Fibroblast of lung (primary cell): ENCODE results near the gene PTPRM. TPM values are rescaled to one million over a fixed set of nuclear protein-coding genes. Genes with fewer than 3 reads are reported as not detected.

ENCODE experiments used
- DNase-seq, 2 donors: peaks; one replicate each; pipeline versions ENCODE4 v3.0.0 to v3.0.0-alpha.2; 2010; ENCODE audit warnings: low read depth in 2 of 2
- H2AFZ ChIP-seq: 2 replicates; pipeline ENCODE4 v1.5.1; 2012; ENCODE audit warnings: low read length, control low read depth, inconsistent platforms
- H3K27ac ChIP-seq: 2 replicates; pipeline ENCODE4 v1.5.1; 2011; ENCODE audit warnings: low read length, control low read depth; ENCODE audit not compliant: insufficient read depth
- H3K27me3 ChIP-seq: 2 replicates; pipeline ENCODE4 v1.5.1; 2011; ENCODE audit warnings: mild to moderate bottlenecking, low read length; ENCODE audit not compliant: control insufficient read depth, insufficient read depth
- H3K36me3 ChIP-seq: 2 replicates; pipeline ENCODE4 v1.5.1; 2011; ENCODE audit warnings: low read length; ENCODE audit not compliant: control insufficient read depth, insufficient read depth
- H3K4me1 ChIP-seq: 2 replicates; pipeline ENCODE4 v1.5.1; 2011; ENCODE audit warnings: low read length; ENCODE audit not compliant: control insufficient read depth, insufficient read depth; ENCODE audit errors: extremely low read depth
- H3K4me2 ChIP-seq: 2 replicates; pipeline ENCODE4 v1.5.1; 2011; ENCODE audit warnings: low read length, control low read depth; ENCODE audit not compliant: insufficient read depth; ENCODE audit errors: extremely low read depth
- H3K4me3 ChIP-seq, 4 experiments: fragments of 200-600 bp in 1 of 4; sonication (generic) in 1 of 4; replicated peaks in 1 of 4; 2 replicates each; pipeline ENCODE4 v1.5.1; 2011 to 2016; ENCODE audit warnings: low read length in 4 of 4, low read depth in 3 of 4, mild to moderate bottlenecking in 3 of 4, control low read depth in 2 of 4, inconsistent platforms in 1 of 4, mixed read lengths in 1 of 4; ENCODE audit not compliant: insufficient read depth in 1 of 4; ENCODE audit errors: control extremely low read depth in 1 of 4
- H3K79me2 ChIP-seq: 2 replicates; pipeline ENCODE4 v1.5.1; 2012; ENCODE audit warnings: mild to moderate bottlenecking, low read length, inconsistent platforms; ENCODE audit not compliant: control insufficient read depth, insufficient read depth
- H3K9ac ChIP-seq: 2 replicates; pipeline ENCODE4 v1.5.1; 2011; ENCODE audit warnings: mild to moderate bottlenecking, low read length, control low read depth; ENCODE audit not compliant: insufficient read depth
- H3K9me3 ChIP-seq: 2 replicates; pipeline ENCODE4 v1.5.1; 2012; ENCODE audit warnings: low read depth, low read length; ENCODE audit not compliant: control insufficient read depth, insufficient read depth
- H4K20me1 ChIP-seq: 2 replicates; pipeline ENCODE4 v1.5.1; 2011; ENCODE audit warnings: low read length; ENCODE audit not compliant: control insufficient read depth, insufficient read depth; ENCODE audit errors: extremely low read depth
- CTCF ChIP-seq, 2 donors: IDR thresholded peaks in 1 of 2; conservative IDR thresholded peaks in 1 of 2; 1 replicate in 1 of 2; 2 replicates in 1 of 2; pipeline ENCODE4 v1.5.1; 2011 to 2012; ENCODE audit warnings: low read length in 2 of 2, control low read depth in 1 of 2, inconsistent platforms in 1 of 2, low read depth in 1 of 2, mild to moderate bottlenecking in 1 of 2
- EZH2 ChIP-seq: IDR thresholded peaks from 2 replicates; pipeline ENCODE4 v1.5.1; 2012; ENCODE audit warnings: low read length, control low read depth, mild to moderate bottlenecking; ENCODE audit errors: missing control alignments
- polyA plus RNA-seq, 2 donors: library from polyadenylated mRNA; depleted of rRNA in 1 of 2; stranded (reverse) in 1 of 2; unstranded in 1 of 2; fragments of >200 nt; gene quantifications; 2 replicates each; pipeline ENCODE4 v1.2.1, GENCODE V29; 2011 to 2012; ENCODE audit warnings: missing spikeins in 1 of 2
- total RNA-seq: library from RNA; depleted of rRNA; stranded (reverse); fragments of >200 nt; gene quantifications from 2 replicates; pipeline ENCODE4 v1.2.1, GENCODE V29; 2014

The PTPRM gene
- total and polyA plus RNA-seq, 2 donors (not counting 1 experiment from before 2014, with no cell fraction given) = 86.6 to 87.0 TPM

GRCh38 chr18:7623681-7624080, 56.6 kb downstream of the PTPRM start:
- H3K9ac ChIP-seq = no peak overlapping the region
- H3K9me3 ChIP-seq = no peaks in the 10 kb centered on the region
- H4K20me1 ChIP-seq = no peaks in the 10 kb centered on the region
- no peak overlapping the region for H3K4me3 ChIP-seq
- H2AFZ ChIP-seq = no peak overlapping the region
- no peaks in the 10 kb centered on the region for H3K79me2 ChIP-seq
- no peak for DNase-seq
- no peak overlapping the region for H3K27ac ChIP-seq
- peaks cover 11% of the 10 kb centered on the region for H3K4me1 ChIP-seq
- TF ChIP-seq EZH2 (no peak), CTCF (conservative IDR thresholded peaks at IDR 0.05 in 1 of 2, IDR thresholded peaks at IDR 0.05 in 1 of 2; ENCODE audit: low read depth in 1 of 2, low read length in 2 of 2) (no peak)
- H3K36me3 ChIP-seq = no peaks in the 10 kb centered on the region
- no peak overlapping the region for H3K4me2 ChIP-seq
- H3K27me3 ChIP-seq = no peaks in the 10 kb centered on the region

- TF ChIP-seq EZH2 = no peak
- TF ChIP-seq CTCF (conservative IDR thresholded peaks at IDR 0.05 in 1 of 2, IDR thresholded peaks at IDR 0.05 in 1 of 2; ENCODE audit: low read depth in 1 of 2, low read length in 2 of 2) = no peak
- Histone ChIP-seq H3K4me1 (peaks cover 11% of the 10 kb centered on the region), H2AFZ (no peak overlapping the region), H3K4me2 (no peak overlapping the region), H3K27me3 (no peaks in the 10 kb centered on the region), H3K9ac (no peak overlapping the region), H3K79me2 (no peaks in the 10 kb centered on the region), H4K20me1 (no peaks in the 10 kb centered on the region), H3K36me3 (no peaks in the 10 kb centered on the region), H3K9me3 (no peaks in the 10 kb centered on the region), H3K27ac (no peak overlapping the region), H3K4me3 (no peak overlapping the region)
- DNase-seq = no peak
These were observed 57.6 kb downstream of the PTPRM start for GRCh38 chr18:7624697-7625096.

GRCh38 chr18:7626175-7626921, 59.2 kb downstream of the PTPRM start:
- no peaks in the 10 kb centered on the region for H3K36me3 ChIP-seq
- TF ChIP-seq EZH2 (no peak), CTCF (conservative IDR thresholded peaks at IDR 0.05 in 1 of 2, IDR thresholded peaks at IDR 0.05 in 1 of 2; ENCODE audit: low read depth in 1 of 2, low read length in 2 of 2) (no peak)
- no peak overlapping the region for H3K4me3 ChIP-seq

More at GRCh38 chr18:7626175-7626921, 59.2 kb downstream of the PTPRM start:
- Histone ChIP-seq H2AFZ (no peak overlapping the region), H3K4me1 (peaks cover 11% of the 10 kb centered on the region), H3K9ac (no peak overlapping the region), H3K4me2 (no peak overlapping the region), H3K9me3 (no peaks in the 10 kb centered on the region), H3K27ac (no peak overlapping the region), H4K20me1 (no peaks in the 10 kb centered on the region), H3K79me2 (no peaks in the 10 kb centered on the region), H3K27me3 (no peaks in the 10 kb centered on the region)
- DNase-seq = no peak
